Measurements from ENCODE around the gene CRK. TPM values are rescaled to one million over a fixed set of nuclear protein-coding genes. Genes with fewer than 3 reads are reported as not detected.

CRK gene
- polyA plus RNA-seq, 1 experiment: 110 TPM

DNA sequence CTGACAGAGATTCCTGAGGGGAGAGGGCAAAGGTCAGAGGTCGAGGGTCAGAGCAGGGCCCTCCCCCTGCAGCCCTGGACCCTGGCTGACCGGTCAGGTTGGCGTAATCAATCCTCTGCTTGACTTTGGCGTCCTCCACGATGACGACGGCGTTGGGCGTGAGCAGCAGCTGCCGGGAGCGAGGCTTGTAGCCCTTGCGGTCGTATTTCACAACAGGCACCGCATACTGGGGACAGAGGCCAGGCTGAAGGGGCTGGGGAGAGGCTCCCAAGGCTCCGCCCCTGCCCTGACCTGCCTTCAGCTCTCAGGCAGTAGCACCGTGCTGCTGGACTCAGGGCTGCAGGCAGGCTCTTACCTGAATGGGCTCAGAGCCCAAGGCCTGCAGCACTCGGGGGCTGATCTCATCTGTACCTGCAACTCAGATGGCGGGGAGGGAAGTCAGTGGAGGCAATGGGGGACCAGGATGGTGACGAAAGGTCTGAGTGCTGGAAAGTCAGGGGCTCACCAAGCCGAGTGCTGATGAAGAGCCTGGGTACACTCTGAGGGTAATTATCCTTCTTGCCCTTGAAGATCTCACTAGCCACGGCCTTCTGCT is 12.0 kb upstream of the CRK start:
- no peak for TF ChIP-seq CTCF (IDR thresholded peaks at IDR 0.05; ENCODE audit: low read depth, low read length)
- no peaks in the 10 kb centered on the region; the same call in 1 of the 2 replicates for H3K9me3 ChIP-seq (ENCODE audit: control insufficient read depth, insufficient read depth, low read length)
- no peaks in the 10 kb centered on the region for H3K27me3 ChIP-seq (ENCODE audit: control insufficient read depth, insufficient read depth, low read length)
- CTCF ChIA-PET: no interaction called here
- H3K4me3 ChIP-seq (ENCODE audit: low read depth, low read length): no peak overlapping the region
- H3K27ac ChIP-seq (ENCODE audit: low read depth, low read length): no peak overlapping the region
- no peak for DNase-seq (ENCODE audit: low read depth, low spot score)
- POLR2A ChIA-PET: interaction anchor here (0.9 to 1.6 kb wide), 2 partner anchors 9 kb away, joined by 3 to 5 read pairs; no protein-coding TSS in a partner anchor

- no peaks in the 10 kb centered on the region; the same call in 1 of the 2 replicates for H3K9me3 ChIP-seq (ENCODE audit: control insufficient read depth, insufficient read depth, low read length)
- no peak overlapping the region for H3K27ac ChIP-seq (ENCODE audit: low read depth, low read length)
- ChIA-PET CTCF (no interaction called here), POLR2A (interaction anchor here (1.6 kb wide), 1 partner anchor 10 kb away, joined by 3 read pairs; no protein-coding TSS in a partner anchor)
- DNase-seq (ENCODE audit: low read depth, low spot score): no peak
- TF ChIP-seq CTCF (IDR thresholded peaks at IDR 0.05; ENCODE audit: low read depth, low read length): no peak
- H3K4me3 ChIP-seq (ENCODE audit: low read depth, low read length): no peak overlapping the region
- H3K27me3 ChIP-seq (ENCODE audit: control insufficient read depth, insufficient read depth, low read length): no peaks in the 10 kb centered on the region
These were observed 11.2 kb upstream of the CRK start for GRCh38 chr17:1467258-1467657.

DNA sequence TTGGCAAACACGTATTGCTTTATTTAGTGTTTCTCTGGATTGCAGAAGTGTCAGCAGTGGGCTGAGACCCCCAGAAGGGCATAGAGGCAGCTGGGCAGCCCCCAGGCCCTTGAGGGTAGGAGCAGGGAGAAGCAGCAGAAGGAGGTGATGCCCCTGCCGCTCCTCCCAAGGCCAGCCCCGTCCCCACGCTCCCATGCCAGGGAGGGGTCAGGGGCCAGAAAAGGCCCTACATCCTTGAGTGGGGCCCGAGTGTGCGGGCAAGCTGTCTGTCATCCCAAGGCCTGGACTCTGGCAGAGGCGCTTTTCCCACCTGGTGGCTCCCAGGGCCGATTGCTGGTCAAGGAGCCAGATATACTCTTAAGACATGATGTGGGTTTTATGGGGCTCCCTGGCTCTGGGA is 8.2 kb upstream of the CRK start:
- no peak overlapping the region for H3K27ac ChIP-seq (ENCODE audit: low read depth, low read length)
- CTCF ChIA-PET: no interaction called here

DNA sequence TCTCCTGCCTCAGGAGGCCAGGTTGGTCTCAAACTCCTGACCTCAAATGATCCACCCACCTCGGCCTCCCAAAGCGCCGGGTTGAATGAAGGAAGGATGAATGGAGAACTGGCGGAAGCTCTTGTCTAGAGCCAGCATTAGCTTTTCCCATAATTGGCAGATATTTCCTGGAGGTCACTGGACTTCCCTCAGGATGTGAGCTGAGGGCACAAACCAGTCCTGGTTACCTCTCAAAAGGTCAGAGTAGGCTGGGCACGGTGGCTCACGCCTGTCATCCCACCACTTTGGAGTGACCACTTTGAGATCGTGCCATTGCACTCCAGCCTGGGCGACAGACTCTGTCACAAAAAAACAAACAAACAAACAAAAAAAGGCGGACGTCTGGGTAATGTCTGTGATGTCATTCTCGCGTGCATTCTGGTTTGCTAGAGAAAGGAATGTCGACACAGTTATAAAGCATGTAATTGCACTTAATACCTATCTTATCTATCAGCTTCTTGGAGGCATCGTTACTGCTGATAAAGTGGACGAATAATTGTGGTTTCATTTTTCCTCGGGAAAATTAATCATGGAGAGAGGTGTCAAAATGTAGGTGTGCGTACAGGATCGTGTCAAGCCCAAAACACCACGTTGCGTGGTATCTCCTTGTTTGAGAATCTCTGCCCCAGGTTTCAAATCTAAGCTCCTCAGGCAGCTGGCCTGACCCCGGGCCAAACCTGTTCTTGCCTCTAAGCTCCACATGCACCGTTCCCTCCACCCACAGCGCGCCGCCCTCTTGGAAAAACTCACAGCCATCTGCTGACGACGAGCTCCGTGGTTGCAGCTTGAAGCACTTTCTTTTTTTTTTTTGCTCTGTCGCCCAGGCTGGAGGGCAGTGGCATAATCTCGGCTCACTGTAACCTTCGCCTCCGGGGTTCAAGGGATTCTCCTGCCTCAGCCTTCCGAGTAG is 6.4 kb upstream of the CRK start:
- POLR2A ChIA-PET: interaction anchor here (1.2 kb wide), 1 partner anchor 10 kb away, joined by 3 read pairs; no protein-coding TSS in a partner anchor

More for the DNA sequence above, 8.2 kb upstream of the CRK start:
- POLR2A ChIA-PET: no interaction called here
- no peak for DNase-seq (ENCODE audit: low read depth, low spot score)
- peaks cover 5% of the 10 kb centered on the region; the same call in 1 of the 2 replicates for H3K9me3 ChIP-seq (ENCODE audit: control insufficient read depth, insufficient read depth, low read length)
- no peak overlapping the region for H3K4me3 ChIP-seq (ENCODE audit: low read depth, low read length)
- H3K27me3 ChIP-seq (ENCODE audit: control insufficient read depth, insufficient read depth, low read length): no peaks in the 10 kb centered on the region
- TF ChIP-seq CTCF (IDR thresholded peaks at IDR 0.05; ENCODE audit: low read depth, low read length): no peak

More for the DNA sequence above, 6.4 kb upstream of the CRK start:
- Histone ChIP-seq H3K4me3 (ENCODE audit: low read depth, low read length) (no peak overlapping the region), H3K9me3 (ENCODE audit: control insufficient read depth, insufficient read depth, low read length) (peaks cover 5% of the 10 kb centered on the region; the same call in 1 of the 2 replicates), H3K27ac (ENCODE audit: low read depth, low read length) (no peak overlapping the region), H3K27me3 (ENCODE audit: control insufficient read depth, insufficient read depth, low read length) (no peaks in the 10 kb centered on the region)
- DNase-seq (ENCODE audit: low read depth, low spot score): no peak
- CTCF ChIA-PET: interaction anchor here (0.8 to 1.0 kb wide), 2 partner anchors 97 to 98 kb away, joined by 4 to 5 read pairs; no protein-coding TSS in a partner anchor
- TF ChIP-seq CTCF (IDR thresholded peaks at IDR 0.05; ENCODE audit: low read depth, low read length): no peak
